MCF 10A (cell line): ENCODE results near the gene TBC1D24. TPM values are rescaled to one million over a fixed set of nuclear protein-coding genes. Genes with fewer than 3 reads are reported as not detected.
A peak's percentile ranks its signal among the peaks of the same experiment; 100 is the strongest.

Experiments used
- BruUV-seq: library from RNA; stranded (reverse); fragments of 400-500 nt; replicated peaks from 2 replicates; lab custom pipeline; 2021; lab: Mats Ljungman, UMichigan
- CTCF ChIA-PET: fragments of 300-600 bp; sonication (Branson Sonifier 250); formaldehyde crosslinking; extraction: SDS; loops from one replicate; lab custom pipeline; 2021; ENCODE audit warnings: antibody characterized with exemption, inconsistent platforms; lab: Yijun Ruan, JAX
- POLR2A ChIA-PET: fragments of 300-600, 350-650 bp; sonication (Branson Sonifier 250); formaldehyde crosslinking; extraction: SDS; loops from one replicate; lab custom pipeline; 2020; ENCODE audit warnings: antibody characterized with exemption, inconsistent platforms; lab: Yijun Ruan, JAX
- DNase-seq: peaks from one replicate; pipeline ENCODE4 v3.0.0-alpha.2; 2018; ENCODE audit not compliant: unreplicated experiment
- H3K27ac Mint-ChIP-seq: one replicate; pipeline ENCODE4 v1.8.0; 2022; ENCODE audit warnings: mild to moderate bottlenecking, low read depth, mixed read lengths; ENCODE audit not compliant: unreplicated experiment
- H3K27me3 Mint-ChIP-seq: one replicate; pipeline ENCODE4 v1.8.0; 2022; ENCODE audit warnings: mixed read lengths; ENCODE audit not compliant: insufficient read depth, unreplicated experiment
- H3K36me3 Mint-ChIP-seq: one replicate; pipeline ENCODE4 v1.8.0; 2022; ENCODE audit warnings: mild to moderate bottlenecking, moderate library complexity, mixed read lengths; ENCODE audit not compliant: insufficient read depth, unreplicated experiment
- H3K4me1 Mint-ChIP-seq: one replicate; pipeline ENCODE4 v1.8.0; 2022; ENCODE audit warnings: mixed read lengths; ENCODE audit not compliant: insufficient read depth, unreplicated experiment
- H3K4me3 Mint-ChIP-seq: one replicate; pipeline ENCODE4 v1.8.0; 2022; ENCODE audit warnings: mild to moderate bottlenecking, moderate library complexity, mixed read lengths; ENCODE audit not compliant: unreplicated experiment
- H3K9me3 Mint-ChIP-seq: one replicate; pipeline ENCODE4 v1.8.0; 2022; ENCODE audit warnings: mixed read lengths; ENCODE audit not compliant: unreplicated experiment
- intact Hi-C: fragments of 100-400 bp; cut with micrococcal nuclease; formaldehyde crosslinking; loops from 2 replicates; pipeline ENCODE4 v1.14.1; 2022
- total RNA-seq: library from RNA; stranded (reverse); gene quantifications from 2 replicates; pipeline ENCODE4 v1.2.3, GENCODE V29; 2022
- TF ChIP-seq, protein P1 (sequence below): fragments of 200-600 bp; IDR thresholded peaks from one replicate; pipeline ENCODE4 v1.8.0; 2022; ENCODE audit warnings: antibody characterized with exemption, mild to moderate bottlenecking; ENCODE audit not compliant: unreplicated experiment

Gene TBC1D24
- total RNA-seq, 1 experiment from 2014 or later = 8.1 TPM

- BruUV-seq = no TSS peak
- peak; percentile 64 for DNase-seq
- H3K4me3 Mint-ChIP-seq = peak overlapping the region; percentile 68
- H3K4me1 Mint-ChIP-seq = no peaks in the 10 kb centered on the region
- ChIA-PET CTCF (no interaction called here), POLR2A (interaction anchor here (0.6 to 1.8 kb wide), 4 partner anchors 8 to 125 kb away, joined by 3 to 9 read pairs (median 4); partner anchors contain the start of gene TEDC2)
- H3K9me3 Mint-ChIP-seq = no peaks in the 10 kb centered on the region
- H3K36me3 Mint-ChIP-seq = no peaks in the 10 kb centered on the region
- TF ChIP-seq, protein P1, sequence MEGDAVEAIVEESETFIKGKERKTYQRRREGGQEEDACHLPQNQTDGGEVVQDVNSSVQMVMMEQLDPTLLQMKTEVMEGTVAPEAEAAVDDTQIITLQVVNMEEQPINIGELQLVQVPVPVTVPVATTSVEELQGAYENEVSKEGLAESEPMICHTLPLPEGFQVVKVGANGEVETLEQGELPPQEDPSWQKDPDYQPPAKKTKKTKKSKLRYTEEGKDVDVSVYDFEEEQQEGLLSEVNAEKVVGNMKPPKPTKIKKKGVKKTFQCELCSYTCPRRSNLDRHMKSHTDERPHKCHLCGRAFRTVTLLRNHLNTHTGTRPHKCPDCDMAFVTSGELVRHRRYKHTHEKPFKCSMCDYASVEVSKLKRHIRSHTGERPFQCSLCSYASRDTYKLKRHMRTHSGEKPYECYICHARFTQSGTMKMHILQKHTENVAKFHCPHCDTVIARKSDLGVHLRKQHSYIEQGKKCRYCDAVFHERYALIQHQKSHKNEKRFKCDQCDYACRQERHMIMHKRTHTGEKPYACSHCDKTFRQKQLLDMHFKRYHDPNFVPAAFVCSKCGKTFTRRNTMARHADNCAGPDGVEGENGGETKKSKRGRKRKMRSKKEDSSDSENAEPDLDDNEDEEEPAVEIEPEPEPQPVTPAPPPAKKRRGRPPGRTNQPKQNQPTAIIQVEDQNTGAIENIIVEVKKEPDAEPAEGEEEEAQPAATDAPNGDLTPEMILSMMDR = no peak
- intact Hi-C loops = no loop called here
- no peaks in the 10 kb centered on the region for H3K27me3 Mint-ChIP-seq
- no peak overlapping the region for H3K27ac Mint-ChIP-seq
These were observed 7.2 kb upstream of the TBC1D24 start for GRCh38 chr16:2467528-2468232.

- CTCF ChIA-PET = interaction anchor here (1.1 kb wide), 1 partner anchor 38 kb away, joined by 3 read pairs; no protein-coding TSS in a partner anchor
- intact Hi-C loops = no loop called here
- TF ChIP-seq, protein P1 = no peak
- no peak overlapping the region for H3K27ac Mint-ChIP-seq
- H3K4me1 Mint-ChIP-seq = peaks cover 3% of the 10 kb centered on the region
- no peaks in the 10 kb centered on the region for H3K27me3 Mint-ChIP-seq
- no peaks in the 10 kb centered on the region for H3K36me3 Mint-ChIP-seq
- H3K9me3 Mint-ChIP-seq = no peaks in the 10 kb centered on the region
- POLR2A ChIA-PET = interaction anchor here (0.6 to 1.8 kb wide), 8 partner anchors 9 to 483 kb away, joined by 3 to 9 read pairs (median 4); partner anchors contain the start of genes MLST8 and TEDC2
- DNase-seq = peak; percentile 74
- BruUV-seq = no TSS peak
- peak overlapping the region; percentile 68 for H3K4me3 Mint-ChIP-seq
These were observed 6.6 kb upstream of the TBC1D24 start for GRCh38 chr16:2468233-2468724.

DNA sequence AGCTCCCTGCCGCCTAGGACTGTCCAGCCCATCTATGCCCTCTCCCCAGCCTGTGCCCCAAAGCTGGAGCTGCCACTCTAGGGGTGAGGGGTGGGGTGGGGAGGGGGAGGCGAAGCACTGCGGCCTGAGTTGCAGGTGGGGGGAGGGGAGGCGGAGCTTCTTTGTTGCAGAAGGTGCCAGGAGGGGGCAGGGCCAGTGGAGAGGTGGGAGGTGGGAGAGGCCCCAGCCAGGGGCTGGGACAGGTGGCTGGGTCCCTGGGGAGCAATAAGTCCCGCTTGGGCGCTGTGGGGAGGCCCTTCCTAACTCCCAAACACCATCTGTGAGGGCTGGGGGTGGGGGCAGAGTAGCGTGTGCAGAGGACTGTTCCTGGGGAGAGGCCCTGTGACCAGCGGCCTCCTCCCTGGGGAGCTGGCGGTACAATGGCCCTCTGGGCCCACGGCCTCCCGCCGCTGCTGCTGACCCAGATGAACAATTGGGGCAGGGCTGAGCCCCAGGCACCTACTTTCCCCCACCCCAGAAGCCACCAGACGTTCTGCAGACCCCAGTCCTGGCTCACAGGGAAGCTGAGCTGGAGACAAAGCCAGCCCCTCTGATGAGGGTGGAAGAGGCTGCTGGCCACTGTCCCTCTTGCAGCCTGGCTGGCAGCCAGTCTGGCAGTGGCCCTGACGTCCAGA is 6.1 kb upstream of the TBC1D24 start:
- Mint-ChIP-seq H3K36me3 (no peaks in the 10 kb centered on the region), H3K4me3 (peak overlapping the region; percentile 68), H3K4me1 (peaks cover 4% of the 10 kb centered on the region), H3K27ac (no peak overlapping the region), H3K9me3 (no peaks in the 10 kb centered on the region), H3K27me3 (no peaks in the 10 kb centered on the region)
- TF ChIP-seq, protein P1 = no peak
- intact Hi-C loops = no loop called here
- DNase-seq = no peak
- BruUV-seq = no TSS peak
- CTCF ChIA-PET = interaction anchor here (1.1 kb wide), 1 partner anchor 38 kb away, joined by 3 read pairs; no protein-coding TSS in a partner anchor
- POLR2A ChIA-PET = interaction anchor here (0.6 to 1.8 kb wide), 11 partner anchors 9 to 482 kb away, joined by 3 to 9 read pairs (median 3); partner anchors contain the start of genes MLST8 and TEDC2
